Measurements from ENCODE around the gene NUDT3. TPM values are rescaled to one million over a fixed set of nuclear protein-coding genes. Genes with fewer than 3 reads are reported as not detected.
A peak's percentile ranks its signal among the peaks of the same experiment; 100 is the strongest.

The NUDT3 gene
- total and polyA plus RNA-seq, 9 of the 15 experiments (the other 6 are each of a cell fraction or from before 2014, with no cell fraction given), result 5.4 to 81.2 (median 56.4) TPM

GRCh38 chr6:34284563-34285447 lies 107.7 kb downstream of the NUDT3 start (continued):
- TF ChIP-seq, protein P1, sequence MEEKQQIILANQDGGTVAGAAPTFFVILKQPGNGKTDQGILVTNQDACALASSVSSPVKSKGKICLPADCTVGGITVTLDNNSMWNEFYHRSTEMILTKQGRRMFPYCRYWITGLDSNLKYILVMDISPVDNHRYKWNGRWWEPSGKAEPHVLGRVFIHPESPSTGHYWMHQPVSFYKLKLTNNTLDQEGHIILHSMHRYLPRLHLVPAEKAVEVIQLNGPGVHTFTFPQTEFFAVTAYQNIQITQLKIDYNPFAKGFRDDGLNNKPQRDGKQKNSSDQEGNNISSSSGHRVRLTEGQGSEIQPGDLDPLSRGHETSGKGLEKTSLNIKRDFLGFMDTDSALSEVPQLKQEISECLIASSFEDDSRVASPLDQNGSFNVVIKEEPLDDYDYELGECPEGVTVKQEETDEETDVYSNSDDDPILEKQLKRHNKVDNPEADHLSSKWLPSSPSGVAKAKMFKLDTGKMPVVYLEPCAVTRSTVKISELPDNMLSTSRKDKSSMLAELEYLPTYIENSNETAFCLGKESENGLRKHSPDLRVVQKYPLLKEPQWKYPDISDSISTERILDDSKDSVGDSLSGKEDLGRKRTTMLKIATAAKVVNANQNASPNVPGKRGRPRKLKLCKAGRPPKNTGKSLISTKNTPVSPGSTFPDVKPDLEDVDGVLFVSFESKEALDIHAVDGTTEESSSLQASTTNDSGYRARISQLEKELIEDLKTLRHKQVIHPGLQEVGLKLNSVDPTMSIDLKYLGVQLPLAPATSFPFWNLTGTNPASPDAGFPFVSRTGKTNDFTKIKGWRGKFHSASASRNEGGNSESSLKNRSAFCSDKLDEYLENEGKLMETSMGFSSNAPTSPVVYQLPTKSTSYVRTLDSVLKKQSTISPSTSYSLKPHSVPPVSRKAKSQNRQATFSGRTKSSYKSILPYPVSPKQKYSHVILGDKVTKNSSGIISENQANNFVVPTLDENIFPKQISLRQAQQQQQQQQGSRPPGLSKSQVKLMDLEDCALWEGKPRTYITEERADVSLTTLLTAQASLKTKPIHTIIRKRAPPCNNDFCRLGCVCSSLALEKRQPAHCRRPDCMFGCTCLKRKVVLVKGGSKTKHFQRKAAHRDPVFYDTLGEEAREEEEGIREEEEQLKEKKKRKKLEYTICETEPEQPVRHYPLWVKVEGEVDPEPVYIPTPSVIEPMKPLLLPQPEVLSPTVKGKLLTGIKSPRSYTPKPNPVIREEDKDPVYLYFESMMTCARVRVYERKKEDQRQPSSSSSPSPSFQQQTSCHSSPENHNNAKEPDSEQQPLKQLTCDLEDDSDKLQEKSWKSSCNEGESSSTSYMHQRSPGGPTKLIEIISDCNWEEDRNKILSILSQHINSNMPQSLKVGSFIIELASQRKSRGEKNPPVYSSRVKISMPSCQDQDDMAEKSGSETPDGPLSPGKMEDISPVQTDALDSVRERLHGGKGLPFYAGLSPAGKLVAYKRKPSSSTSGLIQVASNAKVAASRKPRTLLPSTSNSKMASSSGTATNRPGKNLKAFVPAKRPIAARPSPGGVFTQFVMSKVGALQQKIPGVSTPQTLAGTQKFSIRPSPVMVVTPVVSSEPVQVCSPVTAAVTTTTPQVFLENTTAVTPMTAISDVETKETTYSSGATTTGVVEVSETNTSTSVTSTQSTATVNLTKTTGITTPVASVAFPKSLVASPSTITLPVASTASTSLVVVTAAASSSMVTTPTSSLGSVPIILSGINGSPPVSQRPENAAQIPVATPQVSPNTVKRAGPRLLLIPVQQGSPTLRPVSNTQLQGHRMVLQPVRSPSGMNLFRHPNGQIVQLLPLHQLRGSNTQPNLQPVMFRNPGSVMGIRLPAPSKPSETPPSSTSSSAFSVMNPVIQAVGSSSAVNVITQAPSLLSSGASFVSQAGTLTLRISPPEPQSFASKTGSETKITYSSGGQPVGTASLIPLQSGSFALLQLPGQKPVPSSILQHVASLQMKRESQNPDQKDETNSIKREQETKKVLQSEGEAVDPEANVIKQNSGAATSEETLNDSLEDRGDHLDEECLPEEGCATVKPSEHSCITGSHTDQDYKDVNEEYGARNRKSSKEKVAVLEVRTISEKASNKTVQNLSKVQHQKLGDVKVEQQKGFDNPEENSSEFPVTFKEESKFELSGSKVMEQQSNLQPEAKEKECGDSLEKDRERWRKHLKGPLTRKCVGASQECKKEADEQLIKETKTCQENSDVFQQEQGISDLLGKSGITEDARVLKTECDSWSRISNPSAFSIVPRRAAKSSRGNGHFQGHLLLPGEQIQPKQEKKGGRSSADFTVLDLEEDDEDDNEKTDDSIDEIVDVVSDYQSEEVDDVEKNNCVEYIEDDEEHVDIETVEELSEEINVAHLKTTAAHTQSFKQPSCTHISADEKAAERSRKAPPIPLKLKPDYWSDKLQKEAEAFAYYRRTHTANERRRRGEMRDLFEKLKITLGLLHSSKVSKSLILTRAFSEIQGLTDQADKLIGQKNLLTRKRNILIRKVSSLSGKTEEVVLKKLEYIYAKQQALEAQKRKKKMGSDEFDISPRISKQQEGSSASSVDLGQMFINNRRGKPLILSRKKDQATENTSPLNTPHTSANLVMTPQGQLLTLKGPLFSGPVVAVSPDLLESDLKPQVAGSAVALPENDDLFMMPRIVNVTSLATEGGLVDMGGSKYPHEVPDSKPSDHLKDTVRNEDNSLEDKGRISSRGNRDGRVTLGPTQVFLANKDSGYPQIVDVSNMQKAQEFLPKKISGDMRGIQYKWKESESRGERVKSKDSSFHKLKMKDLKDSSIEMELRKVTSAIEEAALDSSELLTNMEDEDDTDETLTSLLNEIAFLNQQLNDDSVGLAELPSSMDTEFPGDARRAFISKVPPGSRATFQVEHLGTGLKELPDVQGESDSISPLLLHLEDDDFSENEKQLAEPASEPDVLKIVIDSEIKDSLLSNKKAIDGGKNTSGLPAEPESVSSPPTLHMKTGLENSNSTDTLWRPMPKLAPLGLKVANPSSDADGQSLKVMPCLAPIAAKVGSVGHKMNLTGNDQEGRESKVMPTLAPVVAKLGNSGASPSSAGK (IDR thresholded peaks at IDR 0.05), result peak; percentile 73
- no peak for TF ChIP-seq SUPT5H (IDR thresholded peaks at IDR 0.05)
- TF ChIP-seq RFX5 (IDR thresholded peaks at IDR 0.05; ENCODE audit: low read depth, low read length), result no peak
- TF ChIP-seq ZNF347 (CRISPR knock-in tag; IDR thresholded peaks at IDR 0.05; ENCODE audit: low read depth), result no peak
- TF ChIP-seq ATF1 (CRISPR knock-in tag; IDR thresholded peaks at IDR 0.05), result no peak
- TF ChIP-seq ATF1 (tag; IDR thresholded peaks at IDR 0.05), result peak; percentile 50; the same call in 1 of the 2 replicates
- TF ChIP-seq RBBP5 (IDR thresholded peaks at IDR 0.05; ENCODE audit: borderline replicate concordance, insufficient read depth, low read length, poor library complexity, severe bottlenecking), result no peak
- TF ChIP-seq ERF (CRISPR knock-in tag; IDR thresholded peaks at IDR 0.05), result no peak
- TF ChIP-seq HNRNPH1 (optimal IDR thresholded peaks at IDR 0.05; ENCODE audit: low read depth, low read length), result no peak
- no peak for TF ChIP-seq NFIX (CRISPR knock-in tag; IDR thresholded peaks at IDR 0.05; ENCODE audit: low read depth)
- no peak for TF ChIP-seq ZNF79 (CRISPR knock-in tag; IDR thresholded peaks at IDR 0.05; ENCODE audit: low read depth)
- TF ChIP-seq PML (IDR thresholded peaks at IDR 0.05; ENCODE audit: low read length), result peak; percentile 53; the same call in 1 of the 2 replicates
- no peak for TF ChIP-seq ELK3 (CRISPR knock-in tag; IDR thresholded peaks at IDR 0.05)
- TF ChIP-seq, protein P2, sequence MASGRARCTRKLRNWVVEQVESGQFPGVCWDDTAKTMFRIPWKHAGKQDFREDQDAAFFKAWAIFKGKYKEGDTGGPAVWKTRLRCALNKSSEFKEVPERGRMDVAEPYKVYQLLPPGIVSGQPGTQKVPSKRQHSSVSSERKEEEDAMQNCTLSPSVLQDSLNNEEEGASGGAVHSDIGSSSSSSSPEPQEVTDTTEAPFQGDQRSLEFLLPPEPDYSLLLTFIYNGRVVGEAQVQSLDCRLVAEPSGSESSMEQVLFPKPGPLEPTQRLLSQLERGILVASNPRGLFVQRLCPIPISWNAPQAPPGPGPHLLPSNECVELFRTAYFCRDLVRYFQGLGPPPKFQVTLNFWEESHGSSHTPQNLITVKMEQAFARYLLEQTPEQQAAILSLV (tag; IDR thresholded peaks at IDR 0.05), result no peak
- TF ChIP-seq EGR1 (conservative IDR thresholded peaks at IDR 0.05), result peak; percentile 89
